GM18499 (cell line): ENCODE data around the gene USH1G.
"Not testable (repeated sequence)": the region's sequence is repeated elsewhere in the genome, so short reads cannot be mapped to it uniquely, and the experiment has no call there.

ENCODE experiments used
- ATAC-seq: cut with Tn5 transposase; IDR thresholded peaks from one replicate; pipeline ENCODE4 v1.9.1; 2021; ENCODE audit warnings: moderate number of reproducible peaks; ENCODE audit not compliant: insufficient read depth, unreplicated experiment

The USH1G gene

DNA sequence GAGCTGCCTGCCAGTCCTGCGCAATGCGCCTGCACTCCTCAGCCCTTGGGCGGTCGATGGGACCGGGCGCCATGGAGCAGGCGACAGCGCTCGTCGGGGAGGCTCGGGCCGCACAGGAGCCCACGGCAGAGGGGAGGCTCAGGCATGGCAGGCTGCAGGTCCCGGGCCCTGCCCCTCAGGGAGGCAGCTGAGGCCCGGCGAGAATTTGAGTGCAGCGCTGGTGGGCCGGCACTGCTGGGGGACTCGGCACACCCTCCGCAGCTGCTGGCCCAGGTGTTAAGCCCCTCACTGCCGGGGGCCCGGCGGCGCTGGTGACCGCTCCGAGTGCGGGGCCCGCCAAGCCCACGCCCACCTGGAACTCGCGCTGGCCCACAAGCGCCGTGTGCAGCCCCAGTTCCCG is 16.0 kb downstream of the USH1G start:
- no peak for ATAC-seq

DNA sequence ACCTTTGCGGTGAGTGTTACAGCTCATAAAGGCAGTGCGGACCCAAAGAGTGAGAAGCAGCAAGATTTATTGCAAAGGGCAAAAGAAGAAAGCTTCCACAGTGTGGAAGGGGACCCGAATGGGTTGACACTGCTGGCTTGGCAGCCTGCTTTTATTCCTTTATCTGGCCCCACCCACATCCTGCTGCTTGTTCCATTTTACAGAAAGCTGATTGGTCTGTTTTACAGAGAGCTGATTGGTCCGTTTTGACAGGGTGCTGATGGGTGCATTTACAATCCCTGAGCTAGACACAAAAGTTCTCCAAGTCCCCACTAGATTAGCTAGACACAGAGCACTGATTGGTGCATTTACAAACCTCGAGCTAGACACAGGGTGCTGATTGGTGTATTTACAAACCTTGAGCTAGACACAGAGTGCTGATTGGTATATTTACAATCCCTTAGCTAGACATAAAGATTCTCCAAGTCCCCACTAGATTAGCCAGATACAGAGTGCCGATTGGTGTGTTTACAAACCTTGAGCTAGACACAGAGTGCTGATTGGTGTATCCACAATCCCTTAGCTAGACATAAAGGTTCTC is 16.8 kb downstream of the USH1G start:
- ATAC-seq: not testable (repeated sequence)

DNA sequence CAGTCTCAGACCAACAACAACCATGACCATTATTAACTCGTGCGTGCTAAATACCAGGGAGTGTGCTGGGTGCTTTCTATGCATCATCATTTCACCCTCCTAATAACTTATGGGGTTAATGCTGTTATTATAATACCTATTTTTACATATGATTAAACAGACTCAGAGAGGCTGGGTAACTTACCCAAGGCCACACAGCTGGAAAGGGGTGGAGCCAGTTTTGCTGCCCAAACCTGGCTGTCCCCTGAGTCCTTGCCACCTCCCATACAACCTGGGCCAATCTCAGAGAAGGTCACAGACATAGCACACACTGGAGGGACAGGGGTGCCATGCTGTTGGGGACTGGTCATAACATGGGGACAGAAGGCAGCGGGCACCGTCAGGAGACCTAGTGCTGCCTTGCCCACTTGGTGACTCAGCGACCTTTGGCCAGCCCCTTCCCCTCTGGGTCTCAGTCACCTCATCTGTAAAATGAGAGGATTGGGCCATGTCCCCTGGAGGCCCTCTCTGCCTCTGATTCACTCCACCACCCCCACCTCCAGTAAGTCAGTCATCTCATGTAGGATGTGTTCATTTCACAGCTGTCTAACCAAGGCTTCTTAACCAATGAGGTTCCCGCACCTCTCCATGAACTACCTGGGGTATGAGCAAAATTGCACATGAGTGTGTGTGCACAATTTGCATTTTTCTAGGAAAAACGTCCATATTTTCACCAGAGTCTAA is 18.2 kb downstream of the USH1G start:
- no peak for ATAC-seq

DNA sequence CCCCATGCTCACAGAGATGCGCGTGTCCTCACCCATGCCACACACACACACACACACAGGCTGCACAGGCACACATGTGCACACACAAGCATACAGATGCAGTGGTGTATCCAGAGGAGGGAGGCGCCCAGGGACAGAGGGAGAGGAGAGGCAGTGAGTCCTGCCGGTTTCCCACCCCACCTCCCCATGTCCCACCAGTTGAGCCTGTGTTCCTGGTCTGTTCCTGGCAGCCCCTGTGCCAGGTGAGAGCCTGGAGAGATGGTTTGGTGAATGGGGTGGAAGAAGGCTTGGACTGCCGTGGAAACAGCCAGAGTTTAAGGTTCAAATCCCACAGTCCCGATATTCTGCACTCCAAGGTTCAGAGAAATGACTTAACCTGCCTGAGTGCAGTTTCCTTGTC is 19.4 kb downstream of the USH1G start:
- ATAC-seq: no peak

DNA sequence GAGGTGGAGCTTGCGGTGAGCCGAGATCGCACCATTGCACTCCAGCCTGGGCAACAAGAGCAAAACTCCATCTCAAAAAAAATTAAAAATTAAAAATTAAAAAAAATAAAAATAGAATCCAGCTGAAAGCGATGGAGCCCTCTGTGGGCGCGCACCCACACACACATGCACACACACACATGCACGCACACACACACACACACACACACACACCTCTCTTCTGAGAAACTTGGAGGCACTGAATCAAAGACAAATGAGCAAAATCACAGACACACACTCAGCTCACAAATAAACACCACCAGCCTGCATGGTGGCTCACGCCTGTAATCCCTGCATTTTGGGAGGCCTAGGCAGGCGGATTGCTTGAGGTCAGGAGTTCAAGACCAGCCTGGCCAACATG is 20.0 kb downstream of the USH1G start:
- no peak for ATAC-seq

DNA sequence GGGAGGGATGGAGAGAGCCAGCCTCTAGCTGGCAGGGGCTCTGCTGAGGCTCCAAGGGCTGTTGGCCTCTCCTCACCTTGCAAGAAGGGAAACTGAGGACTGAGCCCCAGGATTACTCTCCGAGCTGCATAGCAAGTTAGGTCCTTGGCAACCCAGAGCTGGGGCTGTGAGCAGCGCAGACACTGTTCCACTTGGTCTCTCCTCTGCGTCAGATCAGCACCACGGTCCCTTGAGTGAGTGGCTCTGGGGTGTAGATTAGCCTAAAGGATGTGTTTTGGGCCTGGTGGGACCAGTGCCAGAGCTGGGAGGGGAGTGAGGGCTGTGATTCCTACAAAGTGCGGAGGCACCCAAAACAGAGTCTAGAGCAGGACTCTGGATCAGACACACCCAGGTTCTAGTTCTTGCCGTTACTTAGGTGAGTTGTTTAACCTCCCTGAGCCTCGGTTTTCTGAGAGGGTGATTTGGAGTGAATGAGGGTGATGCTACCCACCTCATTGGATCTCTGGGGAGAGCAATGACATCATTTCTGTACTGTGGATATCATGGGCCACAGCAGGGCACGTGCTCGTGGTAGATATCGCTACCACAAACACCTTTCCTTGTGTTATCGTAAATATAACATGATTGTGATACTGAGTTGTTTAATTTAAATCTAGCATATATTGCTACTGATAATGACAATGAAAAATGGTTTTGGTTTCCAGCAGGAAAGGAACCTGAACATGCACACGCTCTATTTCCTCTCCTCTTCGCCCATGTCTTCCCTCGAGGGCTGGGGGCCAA is 21.5 kb downstream of the USH1G start:
- ATAC-seq: no peak

DNA sequence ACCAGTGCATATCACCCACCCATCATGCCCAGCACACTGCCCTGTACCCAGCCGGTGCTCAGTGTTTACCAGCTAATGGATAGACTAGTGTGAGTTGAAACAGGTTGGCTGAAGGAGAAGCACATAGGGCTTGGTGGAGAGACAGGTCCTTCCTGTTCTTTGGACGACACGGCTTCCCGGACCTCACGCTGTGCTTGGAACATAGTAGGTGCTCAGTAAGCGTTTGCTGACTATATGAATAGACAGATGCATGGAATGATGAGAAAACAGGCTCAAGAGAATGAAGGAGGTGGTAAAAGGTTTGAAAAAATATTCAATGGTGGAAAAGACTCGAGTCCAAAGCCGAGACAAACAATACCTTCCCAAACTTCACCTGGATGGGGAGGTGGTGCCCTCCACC is 22.8 kb downstream of the USH1G start:
- no peak for ATAC-seq

DNA sequence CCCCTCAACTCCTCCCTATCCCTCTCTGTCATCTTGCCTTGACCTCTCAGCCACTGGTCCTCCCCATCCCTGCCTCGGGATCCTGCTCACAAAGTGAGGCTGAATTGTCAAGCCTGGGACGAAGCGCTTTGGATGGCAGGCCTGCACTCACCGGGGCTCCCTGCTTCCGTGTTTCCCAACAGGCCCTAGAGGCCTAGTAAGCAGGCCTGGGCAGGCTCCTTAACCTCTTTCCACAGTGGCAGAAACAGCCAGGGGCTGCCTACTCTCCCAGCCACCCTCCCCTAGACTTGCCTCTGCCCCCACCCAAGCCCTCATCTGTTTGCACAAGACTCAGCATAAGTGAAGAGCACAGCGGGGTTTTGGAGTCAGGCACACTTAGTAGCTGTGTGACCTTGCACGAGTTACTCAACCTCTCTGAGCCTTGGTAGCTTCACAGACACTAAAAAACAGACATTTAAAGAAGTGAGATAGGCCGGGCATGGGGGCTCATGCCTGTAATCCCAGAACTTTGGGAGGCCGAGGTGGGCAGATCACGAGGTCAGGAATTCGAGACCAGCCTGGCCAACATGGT is 24.6 kb downstream of the USH1G start:
- no peak for ATAC-seq

DNA sequence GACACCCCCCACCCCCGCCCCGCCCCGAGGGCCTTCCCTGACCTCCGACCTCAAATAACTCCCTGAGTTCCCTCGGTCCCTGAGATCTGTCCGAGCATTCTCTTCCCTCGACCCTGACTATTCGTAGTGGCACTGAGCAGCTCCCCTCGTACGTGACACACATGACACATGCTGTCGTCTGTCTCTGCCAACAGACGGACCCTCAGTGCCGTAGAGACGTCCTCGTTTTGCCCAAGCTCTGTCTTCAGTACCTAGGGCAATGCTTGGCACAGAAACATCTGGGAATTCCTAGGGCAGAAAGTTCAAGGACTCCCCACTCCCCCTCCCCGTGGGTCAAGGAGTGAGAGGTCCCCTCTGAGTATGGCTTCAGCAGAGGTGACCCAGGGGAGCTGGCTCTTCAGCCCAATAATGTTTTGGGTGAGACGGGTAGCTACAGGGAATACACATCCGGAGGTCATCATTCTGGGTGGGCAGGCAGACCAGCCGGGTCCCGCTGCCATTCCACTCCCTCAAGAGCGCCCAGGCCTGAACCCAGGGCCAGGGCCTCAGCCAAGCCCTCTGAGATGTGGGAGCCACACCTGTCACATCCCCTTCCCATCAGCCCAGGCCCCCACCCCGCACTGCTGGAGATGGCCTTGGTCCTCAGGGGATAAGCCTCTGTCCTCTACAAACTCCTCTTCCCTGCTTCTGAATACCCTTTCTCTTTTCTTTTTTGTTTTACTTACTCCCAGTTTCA is 29.0 kb downstream of the USH1G start:
- no peak for ATAC-seq

DNA sequence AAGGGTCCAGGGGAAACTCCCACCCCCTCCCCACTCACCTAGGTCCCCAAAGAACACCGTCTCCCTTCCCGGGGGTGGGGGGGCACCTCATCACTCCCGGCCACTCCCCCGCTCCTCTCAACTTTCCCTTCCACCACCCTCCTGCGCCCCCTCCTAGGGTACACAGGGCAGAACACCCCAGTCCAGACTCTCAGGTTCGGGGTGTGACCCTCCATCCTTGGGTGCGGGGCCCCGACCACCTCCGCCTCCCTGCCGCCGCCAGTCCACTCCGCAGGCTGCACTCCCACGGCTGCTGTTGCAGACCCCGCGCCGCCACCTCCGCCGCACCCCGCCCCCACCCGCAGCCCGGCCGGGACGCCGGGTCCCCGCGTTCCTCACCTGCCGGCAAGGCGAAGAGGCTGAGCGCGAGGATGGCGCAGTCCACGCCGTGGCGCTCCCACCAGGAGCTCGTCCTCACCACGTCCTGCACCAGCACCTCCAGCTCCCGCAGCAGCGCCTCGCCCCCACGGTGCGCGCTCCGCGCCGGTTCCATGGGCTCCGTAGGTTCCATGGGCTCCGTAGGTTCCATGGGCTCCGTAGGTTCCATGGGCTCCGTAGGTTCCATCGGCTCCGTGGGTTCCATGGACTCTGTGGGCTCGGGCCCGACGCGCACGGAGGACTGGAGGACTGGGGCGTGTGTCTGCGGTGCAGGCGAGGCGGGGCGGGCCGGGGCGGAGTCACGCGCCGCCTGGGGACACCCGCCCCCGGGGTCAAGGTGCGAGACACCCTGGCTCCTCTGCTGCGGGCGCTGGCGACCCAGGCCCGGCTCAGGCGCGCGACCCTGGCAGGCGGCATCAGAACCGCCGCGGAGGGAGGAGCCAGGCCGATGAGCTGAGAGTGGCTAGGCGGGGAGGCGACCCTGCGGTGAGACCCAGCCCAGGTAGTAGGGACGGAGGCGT is 29.8 kb downstream of the USH1G start, which contains the start of gene FADS6:
Gene FADS6 (minus strand): TSS at position 660 of the 938 bp plus-strand sequence. CDS start 38 bp downstream, at position 622.
- ATAC-seq: no peak

DNA sequence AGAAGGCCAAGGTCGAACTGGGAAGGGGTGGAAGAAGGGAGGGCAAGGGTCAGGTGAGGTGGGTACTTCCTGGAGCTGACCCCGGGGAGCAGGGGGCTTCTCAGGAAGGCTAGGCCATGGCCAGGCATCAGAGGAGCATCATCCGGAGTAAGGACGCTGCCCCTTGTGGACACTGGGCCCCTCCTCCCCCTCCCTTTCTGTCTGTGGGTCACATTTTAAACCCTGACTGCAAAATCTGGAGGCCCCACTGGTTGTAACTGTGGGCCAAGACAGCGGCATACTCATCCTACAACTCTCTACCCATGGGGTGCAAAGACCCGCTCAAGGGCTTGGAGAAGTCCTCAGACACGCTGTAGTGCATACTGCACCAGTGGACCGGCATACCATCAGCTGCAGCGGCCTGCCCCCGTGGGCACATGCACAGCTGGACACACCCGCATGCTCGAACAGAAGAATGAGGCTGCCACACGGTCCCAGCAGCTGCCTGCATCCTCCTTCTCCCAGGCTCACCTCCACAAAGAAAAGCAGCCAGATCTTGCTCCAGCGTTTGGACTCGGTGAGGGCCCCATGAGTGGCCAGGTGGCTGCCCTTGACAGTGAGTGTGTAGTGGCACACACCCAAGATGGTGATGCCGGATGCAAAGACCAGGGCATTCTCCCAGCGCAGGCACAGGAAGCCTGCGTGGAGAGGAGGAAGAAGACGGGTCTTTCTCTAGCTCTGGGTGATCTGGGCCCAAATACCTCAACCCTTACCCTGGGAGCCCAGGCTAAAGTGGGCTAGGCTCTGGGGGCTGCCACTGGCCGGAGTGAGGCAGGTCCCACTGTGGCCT is 30.8 kb downstream of the USH1G start:
- no peak for ATAC-seq

DNA sequence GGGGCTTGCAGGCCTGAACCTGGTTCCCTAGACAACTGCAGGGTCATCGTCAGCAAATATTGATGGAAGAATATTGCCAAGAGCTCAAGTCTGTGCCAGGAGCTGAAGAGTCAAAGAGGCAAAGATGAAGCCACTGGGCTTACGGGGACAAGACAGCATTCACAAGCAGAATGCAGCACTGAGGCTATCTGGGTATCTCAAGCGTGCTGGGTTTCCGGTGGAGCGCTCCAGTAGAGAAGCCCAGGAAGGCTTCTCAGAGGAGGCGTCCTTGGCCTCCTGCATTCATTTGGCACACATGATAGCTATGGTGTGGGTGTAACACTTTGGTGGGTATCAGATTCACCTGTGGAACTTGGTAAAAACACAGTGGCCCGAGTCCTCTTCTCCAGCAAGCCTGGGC is 32.5 kb downstream of the USH1G start:
- no peak for ATAC-seq

DNA sequence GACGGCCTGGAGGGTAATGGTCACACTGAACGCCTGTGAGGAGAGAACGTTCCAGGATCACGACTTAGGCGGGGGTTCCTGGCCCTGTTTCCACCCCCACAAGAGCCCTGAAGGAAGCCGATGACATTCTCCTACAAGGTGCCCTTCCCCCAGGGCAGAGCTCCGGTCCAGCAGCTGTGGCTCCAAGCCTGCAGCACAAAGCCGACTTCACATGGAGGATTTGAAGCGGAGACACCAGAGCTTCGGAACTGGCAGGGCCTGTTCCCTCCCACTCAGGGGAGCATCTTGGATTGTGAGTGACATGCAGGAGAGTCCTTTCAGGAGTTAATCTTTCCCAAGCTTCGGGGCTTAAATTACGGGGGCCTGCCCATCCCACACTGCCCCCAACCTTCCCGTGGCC is 34.6 kb downstream of the USH1G start:
- no peak for ATAC-seq

DNA sequence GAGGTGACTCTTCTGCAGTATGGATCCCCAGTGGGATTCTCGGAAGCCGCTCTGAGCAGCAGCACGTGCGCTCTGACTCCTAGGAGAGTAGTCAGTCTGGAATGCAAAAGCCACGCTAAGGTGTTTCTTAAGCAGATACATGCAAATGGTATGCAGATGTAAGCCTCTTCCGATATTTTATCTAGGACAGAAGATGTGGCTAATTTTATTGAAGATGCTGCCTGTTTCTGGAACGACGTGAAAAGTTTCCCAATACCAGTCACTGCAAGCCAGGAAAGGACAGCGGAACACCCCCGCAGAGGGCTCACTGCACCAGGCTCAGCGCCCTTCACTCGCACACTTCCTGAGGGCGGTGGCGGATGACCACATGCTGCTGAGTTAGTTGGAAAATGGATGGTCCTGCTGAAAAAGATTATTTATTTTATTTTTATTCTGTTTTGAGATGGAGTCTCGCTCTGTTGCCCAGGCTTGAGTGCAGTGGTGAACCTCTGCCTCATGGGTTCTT is 39.8 kb downstream of the USH1G start:
- no peak for ATAC-seq

DNA sequence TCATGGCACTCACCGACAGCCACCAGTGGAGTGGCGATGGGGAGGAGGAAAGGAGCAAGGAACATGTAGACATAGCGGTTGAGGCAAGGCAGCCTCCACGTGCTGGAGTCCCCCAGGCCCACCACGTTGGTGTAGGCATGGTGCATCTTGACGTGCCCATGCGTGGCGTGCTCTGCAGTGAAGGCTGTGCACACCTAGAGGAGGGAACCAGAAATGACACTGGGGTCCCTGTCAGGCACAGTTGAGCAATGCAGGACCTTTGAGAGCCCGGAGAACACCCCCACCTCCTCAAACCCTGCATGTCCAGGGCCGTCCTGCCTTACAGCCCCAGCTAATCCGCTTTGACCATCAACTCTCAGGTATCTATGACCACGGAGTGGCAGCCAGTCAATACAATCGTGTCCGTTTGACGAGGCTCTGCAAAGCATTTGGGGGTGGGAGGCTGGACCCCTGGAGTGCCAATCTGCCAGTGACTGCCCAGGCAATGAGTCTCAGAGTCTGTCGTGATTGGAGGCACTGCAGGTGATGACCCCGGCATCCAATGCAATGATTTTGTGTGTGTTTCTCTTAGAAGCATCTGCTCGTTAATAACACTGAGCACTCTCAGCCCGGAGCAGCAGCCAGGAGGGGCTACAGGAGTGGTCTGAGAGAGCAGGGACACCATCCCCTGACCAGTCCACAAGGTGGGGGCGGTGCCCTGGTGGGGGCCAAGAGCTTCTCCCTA is 40.4 kb downstream of the USH1G start:
- no peak for ATAC-seq

DNA sequence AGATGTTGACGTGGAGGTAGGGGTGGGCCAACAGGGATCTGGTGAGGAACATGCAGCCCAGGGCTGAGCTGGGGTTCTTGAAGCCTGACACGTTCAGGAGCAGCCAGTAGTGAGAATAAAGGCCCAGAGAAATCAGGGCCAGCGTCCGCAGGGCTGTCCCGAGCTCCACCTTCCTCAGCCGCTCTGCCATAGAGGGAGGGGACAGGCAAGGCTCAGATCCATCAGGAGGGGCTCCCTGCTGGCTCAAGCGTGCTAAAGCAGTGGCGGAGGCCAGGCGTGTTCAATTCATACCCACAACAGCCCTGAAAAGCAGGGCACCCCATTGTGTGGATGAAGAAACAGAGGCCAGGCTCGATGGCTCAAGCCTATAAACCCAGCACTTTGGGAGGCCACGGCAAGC is 42.0 kb downstream of the USH1G start:
- no peak for ATAC-seq

DNA sequence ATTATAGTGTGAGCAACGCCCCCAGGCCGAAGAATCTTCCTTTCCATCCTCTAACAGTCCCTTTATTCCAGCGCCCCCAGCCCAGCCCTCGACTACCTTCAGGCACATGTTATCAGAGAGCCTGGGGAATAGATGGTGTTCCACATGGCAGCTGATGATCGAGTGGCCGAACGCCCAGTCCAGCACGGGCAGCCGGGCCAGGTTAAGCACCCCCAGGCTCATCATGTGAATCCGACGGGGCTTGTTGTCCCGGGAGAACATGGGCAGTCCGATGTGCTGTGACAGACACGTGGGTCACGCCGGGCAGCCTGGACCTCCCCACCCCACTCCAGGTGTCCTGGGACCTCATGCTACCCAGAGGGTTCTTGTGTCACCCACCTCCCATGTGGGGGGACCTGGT is 43.7 kb downstream of the USH1G start:
- ATAC-seq: no peak

DNA sequence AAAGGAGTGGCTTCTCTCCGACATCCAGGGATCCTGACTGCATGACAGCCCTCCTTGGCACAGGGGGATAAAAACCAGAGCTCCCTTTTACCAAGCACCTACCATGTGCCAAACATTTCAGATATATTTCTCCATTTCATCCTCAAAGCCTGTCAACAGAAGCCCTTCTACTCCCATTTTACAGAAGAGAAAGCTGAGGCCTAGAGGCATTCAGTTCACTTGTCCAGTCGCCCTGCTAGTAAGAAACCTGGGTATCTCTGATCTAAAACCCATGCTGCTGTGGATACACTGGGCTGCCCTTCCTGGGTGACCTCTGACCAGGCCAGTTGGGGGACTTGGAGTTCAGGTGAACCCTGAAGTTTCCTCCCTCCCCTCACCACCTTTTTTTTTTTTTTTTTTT is 44.4 kb downstream of the USH1G start:
- ATAC-seq: no peak
